ENCODE data around the gene REEP5.
A peak's percentile ranks its signal among the peaks of the same experiment; 100 is the strongest.
"Not testable (repeated sequence)": the region's sequence is repeated elsewhere in the genome, so short reads cannot be mapped to it uniquely, and the experiment has no call there.

Gene REEP5

DNA sequence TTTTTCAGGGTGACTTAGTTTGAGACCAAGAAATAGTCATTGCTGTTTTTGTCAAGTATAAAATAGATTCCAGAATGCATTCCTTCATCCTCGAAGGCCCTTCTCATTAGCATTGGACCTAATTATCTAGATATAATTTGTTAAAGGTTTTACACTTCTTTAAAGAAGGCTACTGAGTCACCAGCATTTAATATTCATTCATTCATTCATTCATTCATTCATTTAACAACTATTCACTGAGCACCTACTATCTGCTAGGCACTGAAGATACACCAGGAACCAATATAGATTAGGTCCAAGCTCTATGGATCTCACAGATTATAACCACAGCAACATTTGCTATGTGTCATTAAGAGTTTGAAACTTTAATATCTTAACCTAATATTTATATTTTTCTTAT, 11.1 kb upstream of the REEP5 start:
- no peak for DNase-seq (ENCODE audit: low spot score)

DNA sequence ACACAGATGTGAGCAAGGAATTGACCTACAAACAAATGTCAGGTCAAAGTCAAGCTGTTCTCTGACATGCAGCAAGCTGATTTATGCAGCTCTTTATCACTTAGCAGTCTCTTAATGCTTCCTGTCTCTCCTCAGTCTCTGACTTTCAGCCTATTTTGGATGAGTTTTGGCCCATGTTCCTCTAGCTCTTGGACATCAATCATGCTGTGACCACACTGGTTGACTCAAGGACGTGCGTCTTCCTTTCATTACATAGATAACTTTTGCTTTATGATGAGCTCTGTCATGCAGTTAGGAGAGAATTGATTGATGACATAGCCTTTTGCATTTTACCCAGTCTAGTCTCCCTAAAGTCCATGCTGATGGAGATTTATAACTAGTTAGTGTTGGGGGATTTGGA, 9.4 kb upstream of the REEP5 start:
- no peak for DNase-seq (ENCODE audit: low spot score)

DNA sequence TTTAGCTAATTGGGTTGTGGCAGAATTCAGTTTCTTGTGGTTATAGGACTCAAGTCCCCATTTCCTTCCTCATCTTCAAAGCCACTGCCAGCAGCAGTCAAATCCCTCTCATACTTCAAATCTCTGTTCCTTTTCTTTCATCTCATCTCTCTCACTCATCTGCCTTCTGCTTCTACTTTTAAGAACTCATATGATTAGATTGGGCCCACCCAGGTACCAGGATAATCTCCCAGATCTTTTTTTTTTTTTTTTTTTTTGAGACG, 8.0 kb upstream of the REEP5 start:
- peak; percentile 21 for DNase-seq (ENCODE audit: low spot score)

DNA sequence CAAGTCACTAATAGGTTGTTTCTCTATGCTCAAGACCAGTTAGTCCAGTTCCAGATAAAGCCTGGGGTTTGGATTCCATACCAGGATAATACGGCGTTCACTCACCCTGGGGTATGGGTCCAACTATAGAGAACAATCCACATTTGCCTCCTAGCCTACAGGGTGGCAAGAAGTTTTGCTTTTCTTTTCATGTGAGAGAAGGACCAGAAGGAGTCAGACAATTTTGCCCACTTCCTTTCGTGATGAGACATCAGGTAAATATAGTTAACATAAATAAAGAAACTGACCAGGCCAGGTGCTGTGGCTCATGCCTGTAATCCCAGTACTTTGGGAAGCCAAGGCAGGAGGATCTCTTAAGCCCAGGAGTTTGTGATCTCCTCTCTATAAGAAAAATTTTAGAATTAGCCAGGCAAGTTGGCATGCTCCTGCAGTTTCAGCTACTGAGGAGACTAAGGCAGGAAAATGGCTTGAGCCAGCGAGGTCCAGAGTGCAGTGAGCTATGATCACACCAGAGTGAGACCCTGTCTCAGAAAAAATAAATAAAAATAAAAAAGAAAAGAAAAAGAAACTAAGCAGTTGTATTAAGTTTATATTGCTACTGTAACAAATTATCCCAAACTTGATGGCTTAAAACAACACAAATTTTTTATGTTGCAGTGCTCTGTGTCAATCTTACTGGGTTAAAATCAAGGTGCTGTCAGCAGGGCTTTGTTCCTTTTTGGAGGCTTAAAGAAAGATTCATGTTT, 7.5 kb upstream of the REEP5 start:
- DNase-seq (ENCODE audit: low spot score) = no peak

DNA sequence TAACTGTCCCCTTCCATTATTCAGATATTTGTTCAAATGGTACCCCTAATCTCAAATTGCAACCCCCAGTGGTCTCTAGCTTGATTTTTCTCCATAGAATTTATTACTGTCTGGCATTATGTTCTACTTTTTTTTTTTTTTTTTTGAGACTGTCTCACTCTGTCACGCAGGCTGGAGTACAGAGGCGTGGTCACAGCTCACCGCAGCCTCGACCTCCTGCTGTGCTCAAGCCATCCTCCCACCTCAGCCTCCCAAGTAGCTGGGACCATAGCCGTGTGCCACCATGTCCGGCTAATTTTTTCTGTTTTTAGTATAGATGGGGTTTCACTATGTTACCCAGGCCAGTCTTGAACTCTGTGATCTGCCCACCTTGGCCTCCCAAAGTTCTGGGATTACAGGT, 2.0 kb upstream of the REEP5 start:
- DNase-seq (ENCODE audit: low spot score) = no peak

DNA sequence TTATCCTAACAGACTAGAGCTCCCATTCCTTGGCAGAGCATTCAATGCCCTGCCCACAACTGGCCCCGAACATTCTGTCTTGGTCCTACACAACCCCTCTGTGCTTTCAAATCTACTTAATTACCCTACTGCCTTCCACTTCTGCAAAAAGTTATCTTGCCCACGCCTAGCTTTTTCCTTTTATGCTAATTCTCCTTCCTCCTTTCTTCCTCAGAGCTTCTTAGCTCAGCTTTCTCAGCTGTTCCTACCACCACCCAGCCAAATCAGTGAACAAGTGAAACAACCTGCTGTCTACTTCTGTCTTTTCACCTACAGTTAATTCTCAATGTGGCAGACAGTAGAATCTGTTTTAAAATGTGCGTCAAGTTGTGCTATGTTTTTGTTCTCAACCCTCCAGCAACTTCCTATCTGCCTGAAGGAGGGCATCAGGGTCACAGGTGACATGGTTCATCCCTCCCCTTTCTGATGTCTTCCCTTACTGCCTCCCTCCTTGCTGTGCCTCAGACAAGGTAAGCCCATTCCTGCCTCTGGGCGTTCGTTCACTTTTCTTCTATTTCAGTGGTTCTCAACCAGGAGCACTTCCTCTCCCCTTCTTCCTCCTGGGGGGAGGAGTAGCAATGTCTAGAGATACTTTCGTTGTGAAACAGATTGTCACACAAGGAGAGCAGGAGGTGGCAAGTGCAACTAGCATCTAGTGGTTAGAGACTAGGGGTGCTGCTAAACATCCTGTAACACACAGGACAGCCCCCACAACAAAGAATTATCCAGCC, 1.3 kb upstream of the REEP5 start:
- DNase-seq (ENCODE audit: low spot score) = peak; percentile 26

DNA sequence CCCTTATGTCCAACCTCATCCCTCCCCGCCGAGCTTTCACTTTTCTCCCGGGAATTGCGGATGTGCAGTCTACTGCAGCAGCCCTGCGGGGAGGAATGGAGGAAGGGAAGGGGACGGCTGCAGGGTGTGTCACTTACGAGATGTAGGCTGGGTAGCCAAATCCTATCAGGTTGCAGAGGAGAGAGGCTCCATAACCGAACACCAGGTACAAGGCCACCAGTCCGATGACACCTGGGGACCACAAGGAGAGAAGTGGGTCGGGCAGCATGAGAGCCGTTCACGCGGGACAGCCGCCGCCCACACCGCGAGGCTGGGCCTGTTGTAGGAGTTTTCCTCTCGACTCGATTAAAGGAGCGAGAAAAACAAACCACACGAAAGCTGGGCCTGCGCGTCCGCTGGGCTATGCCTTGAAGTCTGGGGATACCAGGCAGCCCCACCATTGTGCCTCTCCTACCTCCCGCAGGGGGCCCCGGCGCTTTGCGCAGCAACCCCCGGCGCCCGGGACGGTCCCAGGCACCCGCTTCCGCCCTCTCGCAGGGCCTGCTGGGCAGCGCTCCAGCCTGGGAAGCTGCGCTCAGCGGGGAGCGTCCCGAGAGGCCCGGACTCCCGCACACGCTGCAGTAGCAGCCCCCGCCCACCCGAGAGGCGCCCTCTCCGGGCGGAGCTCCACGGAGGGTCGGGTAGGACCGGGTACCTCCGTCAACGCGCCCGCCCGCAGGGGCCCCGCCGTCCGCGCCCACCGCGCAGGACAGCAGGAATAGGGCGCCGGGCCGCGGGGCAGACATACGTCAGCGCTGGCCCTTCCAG, 798 bp downstream of the REEP5 start:
- DNase-seq (ENCODE audit: low spot score) = peak; percentile 70

DNA sequence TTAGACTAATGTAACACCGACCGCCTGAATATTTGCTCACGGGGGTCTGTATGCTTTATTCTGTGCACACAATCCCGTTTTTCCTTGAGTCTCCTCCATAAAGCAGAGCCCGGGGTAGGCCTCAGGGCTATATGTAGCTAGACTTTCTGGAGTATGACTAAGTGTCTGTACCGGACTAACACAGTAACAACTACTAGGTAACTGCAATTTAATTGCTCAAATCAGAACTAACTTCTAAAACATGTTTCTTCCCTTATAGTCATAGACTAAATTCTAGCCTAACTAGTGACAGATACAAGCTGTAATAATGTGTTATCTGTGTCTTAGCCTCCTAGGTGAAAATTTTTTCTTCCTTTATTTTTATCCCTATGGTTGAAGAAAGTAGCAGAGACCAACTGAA, 2.1 kb downstream of the REEP5 start:
- DNase-seq (ENCODE audit: low spot score) = no peak

DNA sequence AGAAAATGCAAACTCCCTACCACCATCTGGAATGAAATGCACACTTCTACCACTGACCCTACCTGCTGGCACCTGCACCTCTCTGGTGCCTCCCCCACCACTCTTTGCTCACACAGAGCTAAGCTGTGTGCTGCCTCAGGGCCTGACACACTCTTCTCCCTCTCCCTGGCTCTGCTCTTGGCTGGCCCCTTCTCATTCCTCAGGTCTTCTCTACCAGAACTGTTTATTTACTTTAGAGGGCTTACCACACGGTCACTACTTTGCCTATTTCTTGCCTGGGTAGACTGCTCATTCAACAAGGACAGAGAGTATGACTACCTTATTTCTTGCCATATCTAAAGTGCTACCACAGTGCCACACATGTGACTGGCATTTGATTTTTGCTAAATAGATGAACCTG, 3.3 kb downstream of the REEP5 start:
- DNase-seq (ENCODE audit: low spot score) = no peak

DNA sequence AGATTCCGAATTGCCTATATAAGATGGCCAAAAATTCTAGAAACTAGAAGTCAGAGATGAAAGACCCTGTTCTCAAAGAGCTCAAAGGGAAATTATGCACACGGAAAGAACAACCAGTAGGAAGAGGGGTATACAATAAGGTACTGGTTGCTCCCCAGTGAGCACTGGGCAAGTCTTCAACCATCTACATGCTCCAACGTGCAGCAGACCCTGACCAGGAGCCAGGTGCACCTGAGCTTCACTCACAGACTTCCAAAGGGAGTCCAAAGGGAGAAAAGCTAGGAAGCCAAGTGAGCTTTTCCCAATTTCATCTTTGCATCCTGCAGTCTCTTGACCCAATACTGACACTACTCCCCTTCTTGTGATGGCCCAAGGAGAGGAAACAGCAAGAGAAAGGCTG, 3.9 kb downstream of the REEP5 start:
- DNase-seq (ENCODE audit: low spot score) = no peak

DNA sequence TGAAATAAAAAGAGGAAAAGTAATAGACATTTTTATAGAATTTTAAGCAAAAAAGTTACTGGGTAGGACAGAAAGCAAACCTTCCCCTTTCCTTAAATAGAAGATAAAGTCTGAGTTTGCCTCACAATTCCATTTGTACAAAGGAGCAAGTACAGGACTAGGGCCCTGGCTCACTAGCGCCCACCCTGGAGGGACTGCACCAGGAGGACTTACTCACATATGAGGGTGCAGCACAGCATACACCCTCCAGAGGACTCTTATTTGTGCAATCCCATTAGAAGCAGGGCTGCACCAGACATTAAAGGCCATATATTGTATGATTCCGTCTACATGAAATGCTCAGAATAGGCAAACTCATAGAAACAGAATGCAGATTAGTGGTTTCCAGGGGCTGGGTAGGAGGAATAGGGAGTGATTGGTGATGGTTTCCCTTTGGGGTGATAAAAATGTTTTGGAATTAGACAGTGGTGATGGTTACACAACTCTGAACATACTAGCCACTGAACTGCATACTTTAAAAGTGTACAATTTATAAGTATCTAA, 4.5 kb downstream of the REEP5 start:
- DNase-seq (ENCODE audit: low spot score) = no peak

DNA sequence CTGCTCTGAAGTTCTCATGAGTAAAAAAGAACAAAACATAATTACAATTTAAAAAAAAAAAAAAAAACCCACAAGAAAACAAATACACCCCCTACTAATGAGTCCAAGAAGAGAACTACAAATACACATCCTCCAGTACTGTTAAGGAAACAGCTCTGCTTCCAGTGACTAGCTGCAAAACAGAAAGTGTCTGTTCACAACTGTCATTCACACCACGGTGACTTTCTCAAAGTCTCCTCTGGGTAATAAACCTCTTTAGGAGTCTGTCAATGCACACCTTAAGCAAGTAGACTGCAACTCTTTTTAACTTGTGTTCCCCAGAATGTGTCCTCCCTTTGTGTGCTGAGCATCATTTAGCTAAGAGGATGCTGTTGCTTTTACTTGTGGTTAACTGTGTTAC, 6.2 kb downstream of the REEP5 start:
- DNase-seq (ENCODE audit: low spot score) = no peak

DNA sequence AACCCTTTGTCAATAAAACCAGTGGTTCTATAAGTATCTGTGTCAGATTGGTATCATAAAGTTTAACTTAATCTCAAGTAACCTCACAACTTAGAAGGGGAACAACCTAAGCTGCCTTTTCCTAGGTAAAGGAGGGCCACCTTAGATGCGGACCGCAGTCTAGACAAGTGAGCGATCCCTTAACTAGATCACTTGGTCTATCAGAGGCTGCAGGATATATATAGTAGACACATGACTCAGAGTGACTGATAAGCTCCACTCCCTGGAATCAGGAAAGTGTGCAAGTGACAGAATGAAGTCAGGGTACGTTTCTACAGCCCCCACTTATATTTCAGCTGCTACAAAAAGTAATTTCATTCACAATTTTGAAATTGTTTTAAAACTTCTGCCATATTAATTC, 7.4 kb downstream of the REEP5 start:
- DNase-seq (ENCODE audit: low spot score) = no peak

DNA sequence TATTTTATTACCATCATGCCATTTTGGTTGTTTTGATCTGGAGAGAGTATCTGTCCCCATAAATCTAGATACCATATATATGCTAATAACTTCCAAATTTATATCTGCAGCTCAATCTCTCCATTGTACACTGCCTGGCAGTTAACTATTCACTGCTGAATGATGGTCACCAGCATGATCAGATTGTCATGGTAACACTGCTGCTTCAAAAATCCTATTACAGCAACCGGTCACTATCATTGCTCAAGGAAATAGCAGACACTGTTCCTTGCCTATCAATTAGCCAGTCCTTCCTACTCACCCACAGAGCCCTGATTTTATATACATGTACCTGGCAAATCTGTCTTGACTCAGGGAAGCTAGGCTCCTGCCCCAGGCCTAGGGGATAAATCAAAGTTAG, 11.5 kb downstream of the REEP5 start:
- DNase-seq (ENCODE audit: low spot score) = no peak

DNA sequence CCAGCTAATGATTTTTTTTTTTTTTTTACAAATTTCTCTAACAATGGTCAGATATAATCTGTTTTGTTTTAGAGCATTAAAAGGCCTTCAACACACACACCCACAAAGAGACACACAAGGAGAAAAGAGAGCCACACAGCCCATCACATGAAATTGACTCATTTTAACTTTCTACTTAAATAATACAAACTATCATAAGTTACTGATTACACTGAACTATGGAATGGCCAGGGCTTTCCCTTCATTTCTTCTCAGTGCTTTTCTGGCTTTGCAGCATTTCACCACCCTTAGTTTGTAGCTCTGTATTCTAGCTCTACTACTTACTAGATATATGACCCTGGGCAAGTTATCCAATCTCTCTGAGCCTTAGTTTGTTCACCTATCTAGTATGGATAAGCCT, 13.2 kb downstream of the REEP5 start:
- no peak for DNase-seq (ENCODE audit: low spot score)

DNA sequence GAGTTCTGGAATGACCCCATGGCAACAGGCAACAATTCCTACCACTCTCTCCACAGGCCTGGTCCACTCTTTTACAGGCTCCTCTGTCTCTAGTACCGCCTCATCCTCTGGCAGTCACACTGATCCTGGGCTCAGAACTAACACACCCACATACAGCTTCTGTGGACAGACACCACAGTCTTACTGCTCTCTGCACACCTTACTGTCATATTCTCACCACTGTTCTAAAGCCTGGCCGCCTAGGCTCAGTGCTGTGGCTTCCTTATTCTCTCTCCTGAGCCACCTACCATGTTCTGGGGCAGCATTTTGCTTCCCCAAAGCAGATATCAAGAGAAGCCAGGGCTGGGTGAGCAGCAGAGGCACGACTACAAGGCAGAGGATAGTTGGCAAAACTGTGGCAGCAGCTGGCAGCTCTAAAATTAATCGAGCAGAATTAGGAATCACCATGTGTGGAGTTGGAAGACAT, 14.8 kb downstream of the REEP5 start:
- DNase-seq (ENCODE audit: low spot score) = no peak

DNA sequence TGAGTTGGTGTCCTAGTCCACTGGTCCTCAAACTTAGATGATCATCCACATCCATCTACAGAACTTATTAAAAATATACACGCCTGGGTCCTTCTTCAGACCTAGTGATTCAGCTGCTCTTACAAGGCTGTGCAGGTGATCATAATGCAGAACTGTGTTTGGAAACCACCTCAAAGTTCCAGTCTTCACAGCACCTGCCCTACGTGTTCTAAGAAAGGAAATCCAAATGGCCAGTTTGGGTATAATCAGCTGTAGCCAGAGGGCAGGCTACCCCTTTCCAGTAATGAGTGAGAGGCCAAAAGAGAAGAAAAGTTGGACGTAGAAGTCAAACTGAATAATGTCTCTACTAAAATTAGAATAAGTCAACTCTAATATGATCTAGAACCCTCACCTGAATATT, 15.4 kb downstream of the REEP5 start:
- DNase-seq (ENCODE audit: low spot score) = no peak

DNA sequence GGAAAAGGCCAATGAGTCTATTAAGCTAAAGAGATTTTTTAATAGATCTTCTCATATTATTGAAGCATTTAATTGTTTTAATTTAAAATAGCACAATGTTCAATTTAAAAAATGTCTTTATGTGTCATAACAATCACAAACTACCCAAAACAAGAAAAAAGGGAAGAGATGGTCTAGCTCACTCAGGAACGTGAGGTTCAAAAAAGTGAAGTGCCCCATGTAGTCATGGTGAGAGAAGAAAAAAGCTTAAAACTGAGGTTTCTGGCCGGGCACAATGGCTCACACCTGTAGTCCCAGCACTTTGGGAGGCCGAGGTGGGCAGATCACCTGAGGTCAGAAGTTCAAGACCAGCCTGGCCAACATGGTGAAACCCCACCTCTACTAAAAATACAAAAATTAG, 17.0 kb downstream of the REEP5 start:
- not testable (repeated sequence) for DNase-seq (ENCODE audit: low spot score)

DNA sequence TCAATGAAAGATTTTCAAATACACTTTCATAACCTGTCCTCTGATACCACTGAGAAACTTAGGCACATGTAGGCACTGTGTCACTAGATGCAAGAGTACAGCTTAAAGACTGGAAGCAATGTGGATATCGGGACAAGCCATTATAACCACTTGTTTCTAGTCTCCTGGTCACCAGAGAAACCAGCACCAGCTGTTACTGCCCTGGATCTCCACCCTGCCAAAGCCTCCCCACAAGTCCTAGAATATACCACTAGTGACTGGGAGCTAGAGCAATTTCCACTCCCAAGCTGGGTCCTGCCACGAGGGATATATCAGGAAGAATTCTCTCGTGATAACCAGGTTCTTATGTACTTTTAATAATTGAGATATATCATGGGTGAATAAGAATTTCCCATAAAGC, 19.5 kb downstream of the REEP5 start:
- DNase-seq (ENCODE audit: low spot score) = no peak

DNA sequence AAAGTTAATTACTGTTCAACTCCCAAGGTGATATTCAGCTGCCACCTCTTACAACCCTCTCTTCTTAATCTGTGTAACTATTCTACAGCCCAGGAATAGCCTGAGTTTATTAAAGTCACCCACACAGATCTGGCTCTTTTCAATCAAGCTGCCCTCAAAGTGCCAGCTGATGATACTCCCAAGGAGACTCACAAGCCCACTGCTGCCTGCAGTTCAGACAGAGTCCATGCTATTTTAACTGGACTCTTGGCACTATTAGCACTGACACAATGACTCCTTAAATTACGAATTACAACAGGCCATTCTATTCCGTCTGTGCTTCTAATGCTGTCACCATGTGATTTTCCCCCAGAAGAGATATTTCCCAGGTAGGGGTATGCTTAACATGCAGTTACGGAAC, 26.3 kb downstream of the REEP5 start:
- DNase-seq (ENCODE audit: low spot score) = peak; percentile 19

DNA sequence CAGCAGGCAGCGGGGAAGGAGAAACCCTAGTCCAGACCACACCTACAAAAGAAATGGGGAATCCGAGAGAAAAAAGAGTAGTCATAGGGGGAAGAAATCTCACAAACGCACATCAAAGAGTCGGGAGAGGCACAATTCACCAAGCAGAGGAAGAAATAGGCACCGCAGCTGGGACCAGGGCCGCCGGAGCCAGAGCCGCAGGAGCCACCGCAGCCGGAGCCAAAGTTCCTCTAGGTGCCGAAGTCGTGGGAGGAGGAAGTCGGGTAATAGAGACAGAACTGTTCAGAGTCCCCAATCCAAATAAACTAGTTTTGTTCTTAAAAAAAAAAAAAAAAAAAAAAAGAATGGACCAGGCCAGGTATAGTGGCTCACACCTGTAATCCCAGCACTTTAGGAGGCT, 29.3 kb downstream of the REEP5 start:
- DNase-seq (ENCODE audit: low spot score) = no peak

DNA sequence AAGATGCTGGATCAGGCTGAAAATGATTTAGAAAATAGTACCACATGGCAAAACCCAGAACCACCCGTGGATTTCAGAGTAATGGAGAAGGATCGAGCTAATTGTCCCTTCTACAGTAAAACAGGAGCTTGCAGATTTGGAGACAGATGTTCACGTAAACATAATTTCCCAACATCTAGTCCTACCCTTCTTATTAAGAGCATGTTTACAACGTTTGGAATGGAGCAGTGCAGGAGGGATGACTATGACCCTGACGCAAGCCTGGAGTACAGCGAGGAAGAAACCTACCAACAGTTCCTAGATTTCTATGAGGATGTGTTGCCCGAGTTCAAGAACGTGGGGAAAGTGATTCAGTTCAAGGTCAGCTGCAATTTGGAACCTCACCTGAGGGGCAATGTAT, 30.0 kb downstream of the REEP5 start:
- DNase-seq (ENCODE audit: low spot score) = not testable (repeated sequence)

DNA sequence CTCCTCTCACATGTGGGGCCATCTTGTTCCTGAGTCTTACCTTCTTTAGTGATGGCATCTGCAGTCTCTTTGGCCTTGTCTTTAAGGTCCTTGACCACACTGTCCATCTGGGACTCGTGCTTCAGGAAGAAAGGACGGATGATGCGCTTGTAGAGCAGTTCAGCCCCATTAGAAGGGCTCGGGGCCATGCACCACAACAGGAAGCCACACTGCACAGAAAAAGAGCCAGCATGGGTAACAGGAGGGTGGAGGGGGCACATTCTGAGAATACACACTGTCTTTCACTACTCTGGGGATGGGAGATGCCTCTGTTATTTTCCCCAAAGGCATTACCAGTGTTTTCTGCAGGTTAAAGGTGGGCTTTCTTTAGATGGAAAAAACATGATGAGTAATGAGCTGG, 35.1 kb downstream of the REEP5 start:
- no peak for DNase-seq (ENCODE audit: low spot score)

Measured in globus pallidus (tissue), 1 donor.